M059J (cell line): Measurements from ENCODE around the gene FHL3. TPM values are rescaled to one million over a fixed set of nuclear protein-coding genes. Genes with fewer than 3 reads are reported as not detected.
"Not testable (repeated sequence)": the region's sequence is repeated elsewhere in the genome, so short reads cannot be mapped to it uniquely, and the experiment has no call there.

Experiments used
- DNase-seq: peaks from one replicate; pipeline ENCODE4 v3.0.0-alpha.2; 2012; ENCODE audit warnings: low read depth
- total RNA-seq: library from RNA; depleted of rRNA; stranded (reverse); fragments of >200 nt; shearing (Covaris generic); gene quantifications from 2 replicates; pipeline ENCODE4 v1.2.3, GENCODE V29; 2014

The FHL3 gene
- total RNA-seq, 1 experiment from 2014 or later = 24.6 TPM

DNA sequence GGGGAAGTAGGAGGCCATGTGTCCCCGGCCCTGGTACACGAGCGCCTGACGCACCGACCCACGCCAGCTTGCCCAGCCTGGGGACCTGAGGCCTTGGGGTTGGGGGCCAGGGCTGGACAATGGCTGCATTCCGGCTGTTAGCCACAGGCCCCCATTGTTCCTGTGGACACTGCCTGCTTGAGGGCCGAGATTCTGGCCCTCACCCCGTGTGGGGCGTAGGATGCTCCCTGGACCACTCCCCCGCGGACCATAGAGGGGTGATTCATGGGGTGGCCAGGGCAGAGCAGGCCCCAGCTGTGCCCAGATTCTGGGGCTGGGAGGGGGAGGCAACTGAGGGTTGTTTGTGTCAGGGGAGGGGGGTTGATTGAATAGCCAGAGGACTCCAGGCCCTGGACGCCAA lies 29.6 kb upstream of the FHL3 start:
- DNase-seq = no peak

DNA sequence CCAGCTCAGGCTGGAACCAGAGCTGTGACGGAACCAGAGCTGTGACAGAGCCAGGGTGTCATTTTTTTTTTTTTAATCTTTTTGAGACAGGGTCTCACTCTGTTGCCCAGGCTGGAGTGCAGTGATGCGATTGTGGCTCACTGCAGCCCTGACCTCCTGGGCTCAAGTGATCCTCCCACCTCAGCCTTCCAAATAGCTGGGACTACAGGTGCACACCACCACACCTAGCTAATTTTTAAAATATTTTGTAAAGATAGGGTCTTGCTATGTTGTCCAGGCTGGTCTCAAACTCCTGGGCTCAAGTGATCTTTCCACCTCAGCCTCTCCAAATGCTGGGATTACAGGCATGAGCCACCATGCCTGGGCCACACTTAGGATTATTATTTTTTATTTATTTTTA lies 27.7 kb upstream of the FHL3 start:
- DNase-seq = not testable (repeated sequence)

DNA sequence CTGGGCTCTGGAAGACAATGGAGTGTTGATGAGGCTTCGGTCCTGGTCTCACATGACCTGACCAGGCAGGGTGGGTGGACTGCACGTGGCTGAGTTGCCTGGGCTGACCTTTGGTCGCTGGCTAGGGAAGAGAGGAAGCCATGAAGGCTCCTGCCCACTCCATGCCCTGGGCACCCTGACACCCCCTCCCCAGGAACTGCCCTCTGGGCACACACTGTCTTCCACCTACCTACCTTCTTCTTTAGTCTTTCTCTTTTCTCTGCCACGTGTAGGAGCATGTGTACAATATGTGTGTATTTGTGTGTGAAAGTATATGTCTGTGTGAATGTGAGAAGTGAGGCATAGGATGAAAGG lies 26.2 kb upstream of the FHL3 start:
- DNase-seq = no peak

DNA sequence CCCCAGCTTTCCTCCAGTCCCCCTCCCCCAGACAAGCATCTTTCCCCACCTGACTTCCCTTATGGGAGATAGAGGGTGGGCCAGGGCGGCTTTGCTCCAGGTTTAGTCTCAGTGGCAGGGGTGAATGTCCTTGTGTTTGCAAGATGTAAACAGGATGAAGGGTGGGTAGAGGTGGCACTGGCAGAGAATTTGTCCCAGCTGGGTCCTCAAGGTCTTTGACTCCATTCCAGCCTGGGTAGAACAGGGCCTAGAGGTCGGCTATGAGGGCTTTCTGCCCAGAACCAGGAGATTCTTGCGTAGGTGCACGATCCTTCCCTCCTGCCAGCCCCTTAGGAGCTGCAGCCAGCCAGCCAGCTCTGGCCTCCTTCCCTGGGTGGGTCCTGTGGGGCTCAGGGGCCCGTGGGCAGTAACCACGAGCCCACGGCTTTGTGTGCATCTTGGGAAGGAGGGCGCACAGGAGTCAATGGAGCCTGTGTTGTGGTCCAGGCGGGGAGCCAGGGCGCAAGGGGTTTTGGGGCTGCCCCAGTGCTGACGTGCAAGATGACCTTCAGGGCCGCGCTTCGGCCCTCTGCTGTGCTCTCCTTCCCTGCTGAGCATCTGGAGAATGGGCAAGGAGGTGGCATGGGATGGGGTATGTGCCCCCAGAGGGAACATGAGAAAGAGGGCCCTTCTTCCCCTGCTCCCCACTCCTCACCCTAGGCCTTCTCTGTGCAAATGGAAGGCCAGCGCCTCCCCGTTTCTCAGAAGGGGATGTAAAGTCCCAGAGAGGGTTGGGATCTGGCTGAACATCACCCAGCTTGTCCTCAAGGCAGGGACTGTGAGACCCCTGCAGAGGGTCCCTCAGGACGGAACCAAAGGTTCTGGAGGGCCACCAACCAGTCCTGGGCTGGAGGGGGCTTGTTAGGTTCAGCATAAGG lies 25.5 kb upstream of the FHL3 start:
- no peak for DNase-seq

DNA sequence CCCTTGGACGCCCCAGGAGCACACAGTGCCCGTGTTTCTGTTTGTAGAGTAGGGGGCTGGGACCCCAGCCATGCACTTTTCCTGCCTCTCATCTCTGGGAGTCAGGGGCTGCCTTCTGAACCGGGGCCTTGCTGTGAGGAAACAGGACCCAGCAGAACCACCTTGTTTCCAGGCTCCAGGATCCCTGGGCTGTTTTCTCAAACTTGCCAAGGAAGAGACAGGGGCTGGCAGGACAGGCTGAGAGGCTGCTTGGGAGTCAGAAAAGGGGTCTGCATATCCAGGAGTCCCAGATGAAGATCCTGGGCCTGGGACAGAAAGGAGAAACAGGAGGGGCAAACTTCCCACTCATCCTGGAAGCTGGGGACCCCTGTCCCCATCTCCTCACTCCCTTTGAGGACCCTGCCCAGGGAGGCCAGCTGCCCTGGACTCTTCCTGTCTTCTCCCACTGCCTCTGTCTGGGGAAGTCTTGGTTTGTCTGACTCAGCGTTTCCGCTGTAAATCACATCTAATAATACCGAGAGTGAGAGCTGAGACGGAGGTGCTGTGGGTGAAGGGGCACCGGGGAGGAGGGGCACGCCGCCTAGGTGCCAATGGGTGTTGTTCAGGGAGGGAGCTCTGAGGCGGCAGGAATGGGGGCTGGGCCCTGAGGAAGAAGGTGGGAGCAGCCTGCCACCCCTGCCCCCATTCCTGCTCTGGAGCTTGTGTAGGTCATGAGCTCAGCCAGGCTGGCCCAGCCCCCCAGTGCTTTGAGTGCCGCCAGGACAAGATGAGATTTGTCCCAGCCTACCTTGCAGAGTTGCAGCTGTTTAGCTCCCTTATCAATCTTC lies 24.6 kb upstream of the FHL3 start:
- DNase-seq = peak; percentile 91

DNA sequence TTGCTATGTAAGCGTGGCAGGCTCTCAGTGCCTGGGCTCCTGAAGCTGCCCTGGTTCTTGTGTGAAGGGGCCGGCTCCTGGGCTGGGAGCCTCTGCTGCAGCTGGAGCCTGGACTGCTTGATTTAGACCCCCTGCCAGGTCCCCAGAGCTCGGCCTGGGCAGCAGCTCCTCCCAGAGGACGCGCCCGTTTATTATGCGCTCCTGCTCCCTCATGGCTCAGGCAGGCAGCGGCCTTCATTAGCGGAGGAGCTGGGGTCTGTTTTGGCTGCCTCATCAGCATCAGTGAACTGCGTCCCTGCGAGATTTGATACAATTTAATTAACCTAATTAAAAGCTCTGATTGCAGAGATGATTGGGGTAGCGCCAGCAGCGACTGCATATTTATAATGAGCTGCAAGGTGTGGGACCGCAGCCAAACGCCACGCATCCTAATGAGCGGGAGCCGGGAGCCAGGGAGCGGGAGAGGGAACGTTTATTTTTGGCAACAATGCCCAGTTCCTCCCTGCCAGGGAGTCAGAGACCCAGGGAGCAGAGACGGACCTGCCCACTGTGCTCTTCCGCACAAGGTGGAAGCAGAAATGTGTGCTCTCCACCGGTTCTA lies 23.9 kb upstream of the FHL3 start:
- peak; percentile 33 for DNase-seq

DNA sequence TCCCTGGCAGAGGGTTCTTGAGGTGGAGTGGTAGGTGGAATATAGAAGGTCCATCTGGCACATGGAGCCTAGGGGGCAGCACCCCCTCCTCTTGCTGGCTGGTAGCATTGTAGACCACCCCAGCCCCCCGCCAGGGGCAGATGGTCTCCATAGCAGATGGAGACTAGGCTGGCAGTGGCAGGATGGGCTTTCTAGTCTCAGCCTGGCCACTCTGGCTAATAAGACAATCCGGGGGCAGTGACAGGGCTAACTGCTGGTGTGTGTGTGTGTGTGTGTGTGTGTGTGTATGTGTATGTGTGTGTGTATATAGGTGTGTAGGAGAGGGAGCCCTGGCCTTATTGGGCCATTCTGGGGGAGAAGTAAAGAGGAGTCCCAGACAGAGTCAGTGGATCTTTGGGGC lies 23.4 kb upstream of the FHL3 start:
- DNase-seq = no peak

DNA sequence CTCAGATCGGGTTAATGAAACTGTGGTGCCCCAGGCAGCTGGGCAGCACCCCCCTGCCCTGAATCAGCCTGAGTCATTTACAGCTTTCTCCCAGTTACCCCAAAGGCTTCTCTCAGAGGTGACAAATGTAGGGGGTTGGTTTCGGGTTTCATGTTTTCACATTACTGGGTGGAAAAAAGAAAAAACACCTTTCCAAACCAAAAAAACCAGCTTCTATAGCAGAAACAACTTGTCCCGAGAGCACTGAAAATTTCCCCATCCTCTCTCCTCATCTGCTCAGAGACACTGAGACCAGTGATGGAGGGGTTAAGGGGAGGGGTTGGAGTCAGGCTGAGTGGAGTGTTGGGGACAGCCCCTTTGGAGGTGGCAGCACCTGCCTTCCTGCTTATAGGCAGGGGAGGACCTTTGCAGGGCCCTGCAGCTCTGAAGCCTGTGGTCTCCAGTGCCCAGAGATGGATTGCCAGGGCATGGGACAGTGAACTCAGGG lies 22.8 kb upstream of the FHL3 start:
- peak; percentile 82 for DNase-seq

DNA sequence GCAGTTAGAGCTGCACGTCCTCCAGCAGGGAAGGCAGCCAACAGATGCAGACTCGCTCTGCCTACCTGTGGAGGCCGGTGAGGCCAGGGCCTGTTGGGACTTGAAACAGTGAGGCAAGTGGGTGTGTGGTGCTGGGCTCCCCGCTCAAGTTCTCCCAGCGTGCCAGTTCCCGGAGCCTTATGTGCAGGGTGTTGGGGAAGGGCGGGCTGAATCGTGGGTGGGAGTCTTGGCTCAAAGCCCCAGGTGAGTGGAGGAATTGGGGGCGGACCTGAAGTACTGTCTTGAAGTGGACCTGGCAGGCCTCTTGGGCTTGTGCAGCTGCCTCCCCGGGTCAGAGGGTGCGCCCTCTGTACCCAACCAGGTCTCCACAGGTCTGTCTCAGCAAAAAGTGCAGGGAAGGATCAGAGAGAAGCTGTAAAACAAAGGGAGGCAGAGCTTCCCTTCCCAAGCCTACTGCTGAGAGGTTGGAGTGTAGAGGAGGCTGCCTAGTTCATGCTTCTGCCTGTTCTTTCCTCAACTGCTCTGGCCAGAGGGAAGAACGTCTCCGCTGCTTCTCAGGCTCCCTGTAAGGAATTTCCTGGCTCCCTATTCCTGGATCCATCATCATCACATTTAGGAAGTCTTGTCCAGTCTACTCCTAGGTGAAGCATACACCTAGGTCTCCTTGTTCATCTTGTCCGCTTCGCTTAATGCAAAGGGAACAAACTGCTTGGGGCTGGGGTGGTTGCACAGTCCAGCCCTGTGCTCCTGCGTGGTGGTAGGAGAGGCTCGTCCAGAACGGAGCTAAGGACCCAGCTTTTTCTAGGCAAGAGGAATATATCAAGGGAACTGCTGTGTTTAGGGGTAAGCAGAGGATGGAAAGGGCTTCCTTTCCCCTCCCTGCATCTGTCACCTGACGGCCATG lies 22.1 kb upstream of the FHL3 start:
- DNase-seq = no peak

DNA sequence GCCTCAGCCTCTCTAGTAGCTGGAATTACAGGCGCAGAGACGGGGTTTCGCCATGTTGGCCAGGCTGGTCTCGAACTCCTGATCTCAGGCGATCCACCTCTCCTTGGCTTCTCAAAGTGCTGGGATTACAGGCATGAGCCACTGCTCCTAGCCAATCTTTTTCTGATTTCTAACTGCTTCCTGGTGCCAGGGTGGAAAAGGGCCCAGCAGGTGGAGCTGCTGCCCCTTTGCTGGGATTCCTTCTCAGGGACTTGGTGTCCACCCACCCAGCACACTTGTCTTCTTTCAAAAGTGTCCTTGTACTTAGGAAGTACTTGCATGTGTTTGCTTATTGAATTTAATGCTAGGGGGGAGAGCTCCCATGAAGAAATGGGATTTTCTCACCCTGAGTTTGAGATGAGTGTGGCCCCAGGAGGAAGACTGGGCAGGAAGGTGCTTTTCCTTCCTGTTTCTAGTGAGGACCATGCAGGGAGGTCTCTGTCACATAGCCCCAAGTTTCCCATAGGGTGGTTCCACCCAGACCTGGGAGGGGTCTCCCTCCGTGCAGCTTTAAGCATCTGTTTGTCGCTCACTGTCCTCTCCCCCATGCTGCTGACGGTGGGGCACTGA lies 21.4 kb upstream of the FHL3 start:
- peak; percentile 72 for DNase-seq

DNA sequence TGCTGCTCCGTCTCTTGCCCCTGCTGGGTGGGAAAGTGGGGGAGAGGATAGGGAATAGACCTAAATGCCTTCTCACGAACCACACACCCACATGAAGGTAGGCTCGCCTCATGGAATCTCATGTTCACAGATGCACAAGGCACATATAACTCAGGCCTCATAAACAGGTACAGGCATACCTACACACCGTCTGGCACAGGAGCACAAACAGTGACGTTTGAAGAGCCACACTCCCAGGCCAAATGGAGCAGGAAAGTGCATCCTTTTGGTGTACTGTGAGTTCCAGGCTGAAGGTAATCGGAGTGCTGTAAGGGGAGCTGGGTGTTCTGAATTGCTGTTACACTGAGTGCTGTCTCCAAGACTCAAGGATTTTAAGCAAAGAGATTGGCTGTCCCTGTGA lies 20.4 kb upstream of the FHL3 start:
- no peak for DNase-seq

DNA sequence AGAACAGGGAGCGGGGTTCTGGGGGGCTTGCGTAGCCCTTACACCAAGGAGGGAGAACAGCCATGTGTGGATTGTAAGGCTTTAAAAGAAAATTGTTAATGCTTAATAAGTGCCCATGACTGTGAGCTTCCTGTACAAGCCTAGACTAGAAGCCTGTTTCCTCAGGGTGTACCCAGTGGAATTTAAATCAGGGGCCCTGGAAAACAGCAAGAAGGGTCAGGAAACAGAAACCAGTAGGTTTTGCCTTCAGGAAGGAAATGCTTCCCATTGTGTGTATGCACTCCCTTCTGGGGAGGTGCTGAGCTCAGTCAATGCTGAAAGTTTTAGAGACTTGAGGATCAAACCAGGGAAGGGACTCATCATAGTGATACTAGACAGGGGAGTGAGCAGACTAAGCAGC lies 19.9 kb upstream of the FHL3 start:
- no peak for DNase-seq

DNA sequence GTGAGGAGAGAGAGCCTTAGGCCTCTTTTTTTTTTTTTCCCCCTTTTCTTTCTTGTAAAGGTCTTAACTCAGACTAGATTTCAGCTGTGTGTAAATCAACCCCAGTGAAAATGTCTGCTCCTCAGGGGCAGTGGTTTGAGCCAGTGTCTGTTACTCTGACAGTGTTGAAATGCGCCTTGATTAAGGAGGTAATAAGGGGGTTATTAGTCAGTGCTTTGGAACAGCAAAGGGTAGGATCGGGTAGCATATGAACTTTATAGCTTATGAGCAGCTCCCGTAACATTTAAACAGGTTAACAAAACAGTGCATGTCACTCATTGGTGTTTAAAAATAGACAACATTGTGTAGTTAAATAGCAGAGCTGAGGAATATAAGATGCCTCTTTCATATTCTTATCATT lies 17.5 kb upstream of the FHL3 start:
- no peak for DNase-seq

DNA sequence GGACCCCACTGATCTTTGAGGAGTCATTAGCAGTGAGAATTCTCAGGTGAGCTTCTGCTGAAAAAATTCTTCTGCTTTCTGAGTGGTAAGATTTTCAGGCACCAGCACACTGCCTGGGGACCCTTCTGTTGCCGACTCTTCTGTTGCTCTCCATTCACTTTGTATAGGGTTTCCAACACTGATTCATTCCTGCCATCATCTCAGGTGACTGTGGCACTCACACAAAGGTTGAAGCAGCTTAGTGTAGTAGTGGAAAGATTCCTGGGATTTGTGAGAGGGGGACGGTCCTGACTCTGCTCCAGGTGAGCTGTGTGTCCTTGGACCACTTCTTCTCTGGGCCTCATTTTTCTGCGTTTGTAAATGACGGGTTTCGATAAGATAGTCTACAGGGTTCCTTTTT lies 16.7 kb upstream of the FHL3 start:
- DNase-seq = no peak

DNA sequence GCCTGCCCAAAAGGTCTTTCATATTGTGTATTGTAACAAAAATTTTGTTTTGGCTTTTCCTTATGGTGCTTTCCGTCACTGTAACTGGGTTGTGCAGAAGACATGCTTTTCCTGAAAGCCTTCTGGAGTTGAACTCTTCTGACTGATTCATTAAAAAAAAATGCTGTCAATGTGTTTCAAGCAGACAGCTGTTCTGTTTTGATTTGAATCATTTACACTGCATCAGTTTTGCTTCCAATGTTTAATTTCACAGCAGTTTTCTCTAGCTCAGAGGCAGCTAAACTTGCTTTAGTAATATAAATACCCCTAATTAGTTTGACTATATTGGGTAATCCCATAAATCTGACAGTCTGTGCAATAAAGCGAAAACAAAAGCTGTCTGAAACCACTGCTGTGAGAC lies 15.1 kb upstream of the FHL3 start:
- no peak for DNase-seq

DNA sequence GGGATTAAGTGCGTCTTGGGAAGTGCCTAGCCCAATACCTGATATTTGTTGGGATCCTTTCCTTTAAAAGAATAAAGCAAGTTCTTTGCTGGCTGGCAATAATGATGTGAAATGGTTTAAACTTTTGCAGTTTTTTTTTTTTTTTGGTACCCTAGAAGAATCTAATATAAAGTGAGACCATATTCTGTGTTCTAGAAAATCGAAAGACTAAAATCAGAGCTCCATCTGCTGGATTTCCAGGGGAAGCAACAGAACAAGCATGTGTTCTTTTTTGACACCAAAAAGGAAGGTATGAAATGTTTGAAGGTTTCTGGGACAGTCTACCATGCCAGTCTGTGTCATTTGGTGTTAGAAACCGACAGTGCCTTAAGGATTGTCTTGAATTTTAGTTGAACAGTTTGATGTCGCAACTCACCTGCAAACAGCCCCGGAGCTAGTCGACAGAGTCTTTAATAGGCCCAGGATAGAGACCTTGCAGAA lies 13.6 kb upstream of the FHL3 start:
- peak; percentile 48 for DNase-seq

DNA sequence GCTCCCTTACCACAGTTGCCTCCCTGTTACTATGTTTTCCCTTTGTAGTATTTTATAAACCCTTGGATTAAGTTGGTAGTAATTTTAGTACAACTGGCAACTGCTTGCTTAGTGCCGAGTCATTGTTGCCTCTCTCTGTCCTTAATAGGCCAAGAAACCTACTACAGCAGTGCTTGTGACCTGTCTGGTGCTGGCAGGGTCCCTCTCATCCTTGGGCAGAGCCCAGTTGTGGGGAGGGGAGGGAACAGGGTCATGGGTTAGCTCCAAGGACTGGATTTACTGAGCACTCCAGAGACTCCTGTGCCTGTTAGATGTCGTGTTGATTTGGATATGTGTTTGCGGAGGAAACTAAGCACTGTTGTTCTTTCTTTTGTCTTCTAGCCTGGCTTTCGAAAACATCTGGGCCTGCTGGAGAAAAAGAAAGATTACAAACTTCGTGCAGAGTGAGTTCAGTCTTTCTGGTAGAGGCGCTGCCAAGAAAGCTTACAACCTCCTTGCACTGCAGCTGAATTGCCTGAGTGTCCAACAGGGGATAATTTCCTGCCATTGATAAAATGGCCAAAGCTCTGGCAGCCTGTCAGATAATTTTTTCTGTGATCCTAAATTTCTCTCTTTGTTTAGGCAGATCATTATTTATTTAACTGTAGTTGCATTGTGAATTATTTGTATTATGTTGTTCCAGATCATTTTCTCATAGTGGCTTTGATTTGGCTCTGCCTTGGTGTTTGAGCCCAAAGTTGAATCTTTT lies 10.8 kb upstream of the FHL3 start:
- no peak for DNase-seq

DNA sequence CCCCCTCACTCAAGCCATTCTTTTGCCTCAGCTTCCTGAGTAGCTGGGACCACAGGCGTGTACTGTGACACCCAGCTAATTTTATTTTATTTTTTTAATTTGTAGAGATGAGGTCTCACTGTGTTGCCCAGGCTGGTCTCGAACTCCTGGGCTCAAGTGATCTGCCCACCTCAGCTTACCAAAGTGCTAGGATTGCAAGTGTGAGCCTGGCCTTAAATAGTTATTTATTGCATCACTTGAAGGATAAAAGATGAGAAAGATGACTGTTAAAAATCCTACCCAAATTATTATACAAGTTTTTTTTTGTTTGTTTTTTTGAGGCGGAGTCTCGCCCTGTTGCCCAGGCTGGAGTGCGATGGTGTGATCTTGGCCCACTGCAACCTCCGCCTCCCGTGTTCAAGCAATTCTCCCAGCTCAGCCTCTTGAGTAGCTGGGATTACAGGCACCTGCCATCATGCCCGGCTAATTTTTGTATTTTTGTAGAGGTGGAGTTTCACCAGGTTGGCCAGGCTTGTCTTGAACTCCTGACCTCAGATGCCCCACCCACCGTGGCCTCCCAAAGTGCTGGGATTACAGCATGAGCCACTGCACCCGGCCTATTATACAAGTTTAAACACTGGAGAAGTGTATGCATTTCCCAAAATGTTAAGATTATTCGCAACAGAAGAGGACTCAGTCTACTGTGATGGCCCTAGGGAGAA lies 9.6 kb upstream of the FHL3 start:
- no peak for DNase-seq

DNA sequence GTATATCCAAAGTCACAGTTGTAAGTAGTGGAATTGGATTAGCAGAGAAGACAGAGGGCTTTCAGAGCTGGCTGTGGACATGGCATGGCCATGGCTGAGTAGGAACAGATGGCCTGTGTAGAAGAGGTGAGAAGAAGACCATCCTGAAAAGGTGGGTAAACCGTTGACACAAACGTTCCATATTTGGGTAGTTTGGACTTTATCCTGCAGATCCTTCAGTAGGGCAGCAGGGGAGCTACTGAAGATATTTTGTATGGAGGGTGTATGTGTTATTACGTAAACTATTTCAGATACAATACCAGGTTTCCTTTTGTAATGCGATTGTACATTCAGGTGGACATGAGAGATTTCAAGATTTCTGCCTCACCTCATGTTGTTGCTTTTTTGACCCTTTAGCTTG lies 8.9 kb upstream of the FHL3 start:
- no peak for DNase-seq

DNA sequence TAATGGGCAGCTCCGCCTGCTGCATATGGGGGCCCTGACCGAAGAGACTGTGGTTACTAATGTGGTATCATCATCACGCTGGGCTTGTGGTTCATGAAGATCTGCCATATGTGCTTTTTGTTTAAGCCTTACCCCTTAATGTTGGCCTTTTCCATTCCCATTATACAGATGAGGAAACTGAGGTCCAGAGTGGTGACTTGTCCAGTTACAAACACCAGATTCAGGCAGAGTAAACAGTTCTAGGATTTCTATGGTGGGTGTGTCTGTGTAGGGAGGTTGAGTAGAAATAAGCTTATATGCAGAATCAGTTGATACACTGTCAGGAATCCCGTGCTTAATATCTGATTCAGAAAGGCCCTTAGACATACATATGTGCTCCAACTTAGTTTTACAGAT lies 7.9 kb upstream of the FHL3 start:
- no peak for DNase-seq
